ENCODE measurements around the gene BANP.

BANP gene

DNA sequence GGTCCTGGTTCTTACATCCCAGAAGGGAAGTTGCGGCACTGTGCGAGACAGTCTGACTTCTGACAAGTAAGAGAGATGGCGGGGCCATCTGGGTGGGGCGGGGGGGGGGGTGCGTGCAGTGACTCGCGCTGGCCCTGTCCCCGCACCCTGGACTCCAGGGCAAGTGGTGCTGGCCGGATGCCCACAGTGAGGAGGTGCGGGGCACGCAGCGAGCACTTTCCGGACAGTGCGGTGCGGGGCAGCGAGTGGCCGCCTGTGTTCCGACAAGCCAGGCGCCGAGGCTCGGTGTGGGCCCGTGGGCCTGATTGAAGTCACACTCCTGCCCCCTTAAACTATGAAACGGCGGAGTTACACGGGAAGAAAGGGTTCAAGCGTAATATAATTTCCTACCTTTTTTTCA is 106.4 kb downstream of the BANP start:
- in situ Hi-C loops (cut with MboI; ENCODE audit: low pct_unique_long_range_greater_than_20kb, low sequenced_read_pairs, unreplicated experiment) = no loop called here
- TF ChIP-seq, protein P1, sequence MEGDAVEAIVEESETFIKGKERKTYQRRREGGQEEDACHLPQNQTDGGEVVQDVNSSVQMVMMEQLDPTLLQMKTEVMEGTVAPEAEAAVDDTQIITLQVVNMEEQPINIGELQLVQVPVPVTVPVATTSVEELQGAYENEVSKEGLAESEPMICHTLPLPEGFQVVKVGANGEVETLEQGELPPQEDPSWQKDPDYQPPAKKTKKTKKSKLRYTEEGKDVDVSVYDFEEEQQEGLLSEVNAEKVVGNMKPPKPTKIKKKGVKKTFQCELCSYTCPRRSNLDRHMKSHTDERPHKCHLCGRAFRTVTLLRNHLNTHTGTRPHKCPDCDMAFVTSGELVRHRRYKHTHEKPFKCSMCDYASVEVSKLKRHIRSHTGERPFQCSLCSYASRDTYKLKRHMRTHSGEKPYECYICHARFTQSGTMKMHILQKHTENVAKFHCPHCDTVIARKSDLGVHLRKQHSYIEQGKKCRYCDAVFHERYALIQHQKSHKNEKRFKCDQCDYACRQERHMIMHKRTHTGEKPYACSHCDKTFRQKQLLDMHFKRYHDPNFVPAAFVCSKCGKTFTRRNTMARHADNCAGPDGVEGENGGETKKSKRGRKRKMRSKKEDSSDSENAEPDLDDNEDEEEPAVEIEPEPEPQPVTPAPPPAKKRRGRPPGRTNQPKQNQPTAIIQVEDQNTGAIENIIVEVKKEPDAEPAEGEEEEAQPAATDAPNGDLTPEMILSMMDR (IDR thresholded peaks at IDR 0.05; ENCODE audit: extremely low read depth, insufficient read depth, missing control alignments) = no peak
- no peak for DNase-seq (ENCODE audit: low spot score)

DNA sequence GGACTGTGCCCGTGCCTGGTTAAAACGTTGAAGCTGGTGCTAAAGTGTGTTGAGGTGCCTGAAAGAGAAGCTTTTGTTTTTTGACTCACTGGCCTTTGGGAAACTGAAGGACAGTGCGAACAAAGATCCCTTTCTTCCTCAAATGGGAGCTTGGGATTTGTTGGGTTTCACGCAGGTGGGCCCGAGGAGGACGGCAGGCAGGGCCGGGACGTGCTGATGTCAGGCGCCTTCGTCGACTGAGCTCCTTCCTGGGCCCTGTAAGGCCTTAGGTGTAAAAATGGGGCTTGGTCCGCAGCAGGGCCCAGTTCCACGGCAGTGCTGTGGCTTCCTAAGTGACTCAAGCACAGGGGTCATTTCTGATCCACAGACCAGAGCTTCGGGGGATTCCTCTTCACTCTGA is 106.9 kb downstream of the BANP start:
- in situ Hi-C loops (cut with MboI; ENCODE audit: low pct_unique_long_range_greater_than_20kb, low sequenced_read_pairs, unreplicated experiment) = no loop called here
- TF ChIP-seq, protein P1 (IDR thresholded peaks at IDR 0.05; ENCODE audit: extremely low read depth, insufficient read depth, missing control alignments) = no peak
- DNase-seq (ENCODE audit: low spot score) = peak; percentile 18

DNA sequence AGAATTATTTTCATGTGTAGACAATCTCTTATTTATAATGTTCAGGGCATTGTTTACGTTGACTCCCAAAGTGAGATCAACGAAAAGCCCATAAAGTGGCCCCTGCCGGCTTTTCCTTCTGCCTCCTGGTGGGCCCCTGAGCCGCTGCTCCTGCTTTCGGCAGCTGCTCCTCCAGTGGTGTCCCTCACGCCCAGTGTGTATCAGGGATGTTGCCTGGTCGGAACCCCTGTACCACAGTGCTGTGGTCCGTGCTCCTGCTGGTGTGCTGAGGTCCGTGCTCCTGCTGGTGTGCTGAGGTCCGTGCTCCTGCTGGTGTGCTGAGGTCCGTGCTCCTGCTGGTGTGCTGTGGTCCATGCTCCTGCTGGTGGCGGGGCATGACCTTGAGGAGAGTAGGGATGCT is 107.6 kb downstream of the BANP start:
- DNase-seq (ENCODE audit: low spot score) = no peak
- in situ Hi-C loops (cut with MboI; ENCODE audit: low pct_unique_long_range_greater_than_20kb, low sequenced_read_pairs, unreplicated experiment) = no loop called here
- TF ChIP-seq, protein P1 (IDR thresholded peaks at IDR 0.05; ENCODE audit: extremely low read depth, insufficient read depth, missing control alignments) = no peak

DNA sequence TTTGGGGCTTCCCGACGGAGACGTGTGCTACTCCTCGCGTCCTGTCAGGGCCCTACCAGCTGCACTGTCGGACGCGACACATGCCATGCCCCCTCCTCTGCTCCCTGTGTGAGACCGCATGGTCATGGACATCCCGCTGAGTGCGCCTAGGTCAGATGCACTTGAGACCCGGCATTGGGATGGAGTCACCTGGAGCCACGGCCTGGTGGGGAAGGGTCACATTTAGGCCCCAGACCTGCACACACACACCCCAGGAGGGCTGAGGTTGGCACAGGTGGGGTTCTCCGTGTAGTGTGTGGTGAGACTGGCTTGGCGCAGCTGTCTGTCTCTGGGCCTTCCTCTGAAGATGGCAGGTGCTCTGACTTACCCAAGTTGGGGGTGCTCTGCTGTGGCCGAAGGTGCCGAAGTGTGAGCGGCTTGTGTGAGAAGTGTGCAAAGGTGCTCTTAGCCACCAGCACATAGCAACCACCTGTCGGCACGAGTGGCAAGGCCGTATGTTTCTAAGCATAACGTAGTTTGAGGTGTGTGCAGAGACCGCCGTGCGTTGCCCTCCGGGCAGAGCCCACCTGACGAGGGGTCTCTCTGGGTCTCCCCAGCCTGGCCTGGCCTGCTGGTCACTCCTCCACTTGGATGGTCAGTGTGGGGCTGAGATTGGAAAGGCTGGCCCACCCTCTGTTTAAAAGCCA is 108.6 kb downstream of the BANP start:
- TF ChIP-seq, protein P1 (IDR thresholded peaks at IDR 0.05; ENCODE audit: extremely low read depth, insufficient read depth, missing control alignments) = no peak
- peak; percentile 23 for DNase-seq (ENCODE audit: low spot score)
- in situ Hi-C loops (cut with MboI; ENCODE audit: low pct_unique_long_range_greater_than_20kb, low sequenced_read_pairs, unreplicated experiment) = no loop called here

DNA sequence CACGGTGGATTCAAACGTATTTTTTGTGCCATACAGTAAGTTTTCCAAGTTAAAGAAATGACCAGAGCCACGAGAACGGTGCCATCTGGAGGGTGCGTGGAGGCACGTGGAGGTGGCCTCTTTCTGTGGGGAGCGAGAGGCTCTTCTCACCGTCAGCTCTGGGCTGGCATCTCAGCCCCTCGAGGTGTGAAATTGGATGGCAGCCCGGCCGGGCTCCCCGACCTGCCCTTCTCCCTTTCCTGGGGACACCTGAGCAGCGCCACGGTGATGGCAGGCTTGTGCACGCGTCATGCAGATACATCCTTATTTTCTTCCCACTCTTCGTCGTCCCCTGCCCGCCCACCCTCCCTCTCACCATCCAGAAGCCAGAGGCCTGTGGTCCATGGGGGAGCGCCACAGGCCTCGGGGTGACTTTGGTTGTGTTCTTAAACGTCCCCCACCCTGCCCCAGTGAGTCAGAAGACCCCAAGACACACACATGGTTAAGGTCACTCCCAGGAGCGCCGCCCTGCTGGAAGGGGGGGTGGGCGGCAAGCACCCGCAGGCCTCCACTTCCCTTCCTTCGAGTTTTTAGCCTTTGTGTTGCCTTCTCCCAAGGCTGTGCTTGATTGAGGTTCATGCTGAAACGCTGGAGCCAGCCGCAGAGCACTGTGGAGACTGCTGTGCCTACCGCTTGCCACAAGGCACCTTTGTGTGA is 109.4 kb downstream of the BANP start:
- DNase-seq (ENCODE audit: low spot score) = peak; percentile 23
- in situ Hi-C loops (cut with MboI; ENCODE audit: low pct_unique_long_range_greater_than_20kb, low sequenced_read_pairs, unreplicated experiment) = no loop called here
- TF ChIP-seq, protein P1 (IDR thresholded peaks at IDR 0.05; ENCODE audit: extremely low read depth, insufficient read depth, missing control alignments) = peak; percentile 29

DNA sequence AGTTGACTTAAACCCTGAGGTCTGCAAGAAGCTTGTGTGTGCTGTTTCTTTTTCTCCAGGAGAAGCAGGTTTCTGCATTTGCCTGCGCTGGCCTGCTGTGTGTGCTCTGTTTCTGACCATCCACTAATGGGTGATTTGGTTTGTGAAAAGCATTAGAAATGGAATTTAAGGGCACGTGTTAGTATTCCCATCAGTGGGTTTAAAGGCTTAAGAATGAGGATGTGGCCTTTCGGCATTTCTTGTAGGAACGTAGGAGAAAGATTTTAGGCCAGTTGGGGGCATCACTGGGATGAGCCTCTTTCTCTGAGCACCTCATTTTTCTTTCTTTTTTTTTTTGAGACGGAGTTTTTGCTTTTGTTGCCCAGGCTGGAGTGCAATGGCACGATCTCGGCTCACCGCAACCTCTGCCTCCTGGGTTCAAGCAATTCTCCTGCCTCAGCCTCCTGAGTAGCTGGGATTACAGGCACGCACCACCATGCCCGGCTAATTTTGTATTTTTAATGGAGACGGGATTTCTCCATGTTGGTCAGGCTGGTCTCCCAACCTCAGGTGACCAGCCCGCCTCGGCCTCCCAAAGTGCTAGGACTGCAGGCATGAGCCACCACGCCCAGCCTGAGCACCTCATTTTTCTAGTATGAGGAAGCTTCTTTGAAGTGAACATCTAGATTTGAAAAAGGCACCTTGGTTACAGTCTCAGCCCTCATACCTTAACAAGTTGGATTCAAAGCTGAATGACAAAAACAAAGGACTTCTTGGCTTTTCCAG is 110.3 kb downstream of the BANP start:
- no peak for DNase-seq (ENCODE audit: low spot score)
- in situ Hi-C loops (cut with MboI; ENCODE audit: low pct_unique_long_range_greater_than_20kb, low sequenced_read_pairs, unreplicated experiment) = no loop called here

More for the DNA sequence above, 110.3 kb downstream of the BANP start:
- TF ChIP-seq, protein P1 (IDR thresholded peaks at IDR 0.05; ENCODE audit: extremely low read depth, insufficient read depth, missing control alignments) = no peak

All from GM13977 (cell line).